HCT116 (cell line): ENCODE data around the gene CHST14.

Source experiments
- EGR1 ChIP-seq: IDR thresholded peaks from 2 replicates; pipeline ENCODE4 v1.6.1; 2012; ENCODE audit warnings: low read depth
- EZH2 ChIP-seq: fragments of 200-600 bp; sonication (generic); IDR thresholded peaks from 2 replicates; pipeline ENCODE4 v1.6.1; 2017; ENCODE audit warnings: antibody characterized with exemption, mixed run types
- EZH2phosphoT487 ChIP-seq: fragments of 200-600 bp; IDR thresholded peaks from 2 replicates; pipeline ENCODE4 v1.6.1; 2018; ENCODE audit warnings: antibody characterized with exemption, borderline replicate concordance
- FOSL1 ChIP-seq: IDR thresholded peaks from 2 replicates; pipeline ENCODE4 v1.6.1; 2012; ENCODE audit warnings: low read depth
- POLR2A ChIP-seq: IDR thresholded peaks from 2 replicates; pipeline ENCODE4 v1.7.0; 2011; ENCODE audit warnings: borderline replicate concordance; ENCODE audit not compliant: insufficient read depth, insufficient read length; ENCODE audit errors: extremely low read depth
- POLR2AphosphoS5 ChIP-seq: IDR thresholded peaks from 2 replicates; pipeline ENCODE4 v1.6.1; 2011; ENCODE audit warnings: mild to moderate bottlenecking, low read depth, low read length, moderate library complexity
- RAD21 ChIP-seq: IDR thresholded peaks from 2 replicates; pipeline ENCODE4 v1.6.1; 2012; ENCODE audit warnings: low read depth, mild to moderate bottlenecking
- ZNF274 ChIP-seq: fragments of 200-500 bp; sonication (Bioruptor generic); IDR thresholded peaks from 2 replicates; pipeline ENCODE4 v1.6.1; 2014; ENCODE audit warnings: mild to moderate bottlenecking, low read depth, low read length, inconsistent platforms
- TF ChIP-seq, protein P1 (sequence below), 3 experiments: fragments of 200-600 bp in 1 of 3; sonication (generic) in 1 of 3; IDR thresholded peaks in 2 of 3; conservative IDR thresholded peaks in 1 of 3; 2 replicates each; pipeline ENCODE4 v1.5.1; 2012 to 2017; ENCODE audit warnings: low read depth in 2 of 3, low read length in 2 of 3, antibody characterized with exemption in 1 of 3, borderline replicate concordance in 1 of 3, control low read depth in 1 of 3, mild to moderate bottlenecking in 1 of 3, mixed read lengths in 1 of 3, mixed run types in 1 of 3, moderate library complexity in 1 of 3; ENCODE audit not compliant: insufficient read depth in 1 of 3
- TF ChIP-seq, protein P2 (sequence below): IDR thresholded peaks from 2 replicates; pipeline ENCODE4 v1.6.1; 2012
- TF ChIP-seq, protein P3 (sequence below): IDR thresholded peaks from 2 replicates; pipeline ENCODE4 v1.6.1; 2011; ENCODE audit warnings: mild to moderate bottlenecking, low read length, moderate library complexity; ENCODE audit not compliant: insufficient replicate concordance; ENCODE audit errors: extremely low read depth

DNA sequence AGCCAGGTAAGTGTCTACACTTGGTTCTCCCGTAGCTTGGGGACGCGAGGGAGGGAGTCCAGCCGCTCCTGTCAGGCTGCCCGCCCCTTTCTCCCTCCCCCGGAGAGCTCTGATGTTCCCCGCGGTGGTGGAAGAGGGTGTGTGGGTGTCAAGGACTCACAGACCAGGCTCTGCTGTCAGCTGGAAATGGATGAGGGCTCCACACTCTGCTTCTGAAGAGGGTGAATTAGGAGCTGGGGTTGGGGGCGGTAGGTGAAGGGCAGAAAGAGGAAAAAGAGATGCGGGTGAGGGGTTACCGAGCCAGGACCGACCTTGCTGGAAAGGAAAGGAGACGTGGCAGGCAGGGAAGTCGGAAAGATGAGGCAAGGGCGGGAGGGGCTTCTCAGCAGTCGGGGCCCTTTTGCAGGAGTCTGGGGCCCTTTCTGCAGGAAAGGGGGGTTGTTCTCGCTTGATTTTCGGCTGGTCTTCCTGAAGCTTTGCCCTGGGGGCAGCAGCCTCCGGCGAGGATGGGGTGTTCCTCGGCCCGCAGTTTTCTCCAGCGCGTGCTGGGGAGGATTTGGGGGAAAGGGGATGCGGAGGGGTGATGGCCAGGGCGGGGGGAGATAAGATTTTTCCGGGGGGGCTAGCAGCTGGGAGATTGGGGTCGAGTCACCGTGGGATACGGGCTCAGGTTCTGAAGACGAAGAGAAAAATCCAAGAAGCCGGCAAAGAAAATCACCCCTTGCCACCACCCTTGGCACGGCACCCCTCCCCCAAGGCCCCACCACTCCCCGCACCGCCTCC lies 30.6 kb upstream of the CHST14 start:
- TF ChIP-seq EZH2, result no peak
- TF ChIP-seq POLR2AphosphoS5, result no peak
- TF ChIP-seq, protein P1, sequence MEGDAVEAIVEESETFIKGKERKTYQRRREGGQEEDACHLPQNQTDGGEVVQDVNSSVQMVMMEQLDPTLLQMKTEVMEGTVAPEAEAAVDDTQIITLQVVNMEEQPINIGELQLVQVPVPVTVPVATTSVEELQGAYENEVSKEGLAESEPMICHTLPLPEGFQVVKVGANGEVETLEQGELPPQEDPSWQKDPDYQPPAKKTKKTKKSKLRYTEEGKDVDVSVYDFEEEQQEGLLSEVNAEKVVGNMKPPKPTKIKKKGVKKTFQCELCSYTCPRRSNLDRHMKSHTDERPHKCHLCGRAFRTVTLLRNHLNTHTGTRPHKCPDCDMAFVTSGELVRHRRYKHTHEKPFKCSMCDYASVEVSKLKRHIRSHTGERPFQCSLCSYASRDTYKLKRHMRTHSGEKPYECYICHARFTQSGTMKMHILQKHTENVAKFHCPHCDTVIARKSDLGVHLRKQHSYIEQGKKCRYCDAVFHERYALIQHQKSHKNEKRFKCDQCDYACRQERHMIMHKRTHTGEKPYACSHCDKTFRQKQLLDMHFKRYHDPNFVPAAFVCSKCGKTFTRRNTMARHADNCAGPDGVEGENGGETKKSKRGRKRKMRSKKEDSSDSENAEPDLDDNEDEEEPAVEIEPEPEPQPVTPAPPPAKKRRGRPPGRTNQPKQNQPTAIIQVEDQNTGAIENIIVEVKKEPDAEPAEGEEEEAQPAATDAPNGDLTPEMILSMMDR (IDR thresholded peaks at IDR 0.05 in 2 of 3, conservative IDR thresholded peaks at IDR 0.05 in 1 of 3; ENCODE audit: borderline replicate concordance in 1 of 3, insufficient read depth in 1 of 3, low read depth in 2 of 3, low read length in 2 of 3), result no peak
- TF ChIP-seq ZNF274, result no peak
- no peak for TF ChIP-seq EZH2phosphoT487
- TF ChIP-seq EGR1, result 0 out of 2 replicates have a peak, but pooled peaks have one; percentile 39
- TF ChIP-seq RAD21, result no peak
- TF ChIP-seq, protein P2, sequence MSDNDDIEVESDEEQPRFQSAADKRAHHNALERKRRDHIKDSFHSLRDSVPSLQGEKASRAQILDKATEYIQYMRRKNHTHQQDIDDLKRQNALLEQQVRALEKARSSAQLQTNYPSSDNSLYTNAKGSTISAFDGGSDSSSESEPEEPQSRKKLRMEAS, result no peak
- TF ChIP-seq, protein P3, sequence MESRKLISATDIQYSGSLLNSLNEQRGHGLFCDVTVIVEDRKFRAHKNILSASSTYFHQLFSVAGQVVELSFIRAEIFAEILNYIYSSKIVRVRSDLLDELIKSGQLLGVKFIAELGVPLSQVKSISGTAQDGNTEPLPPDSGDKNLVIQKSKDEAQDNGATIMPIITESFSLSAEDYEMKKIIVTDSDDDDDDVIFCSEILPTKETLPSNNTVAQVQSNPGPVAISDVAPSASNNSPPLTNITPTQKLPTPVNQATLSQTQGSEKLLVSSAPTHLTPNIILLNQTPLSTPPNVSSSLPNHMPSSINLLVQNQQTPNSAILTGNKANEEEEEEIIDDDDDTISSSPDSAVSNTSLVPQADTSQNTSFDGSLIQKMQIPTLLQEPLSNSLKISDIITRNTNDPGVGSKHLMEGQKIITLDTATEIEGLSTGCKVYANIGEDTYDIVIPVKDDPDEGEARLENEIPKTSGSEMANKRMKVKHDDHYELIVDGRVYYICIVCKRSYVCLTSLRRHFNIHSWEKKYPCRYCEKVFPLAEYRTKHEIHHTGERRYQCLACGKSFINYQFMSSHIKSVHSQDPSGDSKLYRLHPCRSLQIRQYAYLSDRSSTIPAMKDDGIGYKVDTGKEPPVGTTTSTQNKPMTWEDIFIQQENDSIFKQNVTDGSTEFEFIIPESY, result no peak
- TF ChIP-seq POLR2A, result no peak
- TF ChIP-seq FOSL1, result no peak
